ENCODE results near the gene RBP3.

The RBP3 gene

DNA sequence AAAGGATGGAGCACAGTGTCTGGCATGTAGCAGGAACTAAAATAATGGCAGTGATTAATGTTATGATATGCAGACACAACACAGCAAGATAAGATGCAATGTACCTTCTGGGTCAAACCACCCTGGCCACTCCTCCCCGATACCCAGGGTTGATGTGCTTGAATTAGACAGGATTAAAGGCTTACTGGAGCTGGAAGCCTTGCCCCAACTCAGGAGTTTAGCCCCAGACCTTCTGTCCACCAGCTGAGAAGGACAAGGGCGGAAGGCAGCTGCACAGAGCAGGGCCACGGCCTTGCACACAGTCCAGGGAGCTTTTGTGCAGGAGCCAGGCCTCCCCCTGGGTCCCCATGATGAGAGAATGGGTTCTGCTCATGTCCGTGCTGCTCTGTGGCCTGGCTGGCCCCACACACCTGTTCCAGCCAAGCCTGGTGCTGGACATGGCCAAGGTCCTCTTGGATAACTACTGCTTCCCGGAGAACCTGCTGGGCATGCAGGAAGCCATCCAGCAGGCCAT lies at the start of gene RBP3:
TSS of gene RBP3 (plus strand) at position 226 of the 514 bp plus-strand sequence. CDS start at position 348, 122 bp downstream.
- DNase-seq: no peak

DNA sequence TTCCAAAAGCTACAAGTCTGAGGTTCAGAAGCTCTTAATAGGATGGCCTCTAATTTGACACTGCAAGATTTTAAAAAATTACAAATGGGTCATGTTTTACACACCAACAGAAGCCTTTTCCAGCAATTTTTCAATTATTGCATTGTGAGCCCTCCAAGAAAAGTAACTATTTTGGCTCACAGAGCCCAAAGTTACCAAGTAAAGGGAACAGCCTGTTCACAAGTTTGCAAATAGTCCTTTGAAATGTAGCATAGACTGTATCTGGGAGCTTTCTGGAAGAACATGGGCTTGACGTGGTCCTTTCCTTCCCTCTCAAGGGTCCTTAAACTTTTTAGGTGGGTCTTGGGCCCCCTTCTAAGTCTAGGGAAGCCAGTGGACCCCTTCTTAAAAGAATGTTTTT lies 49.4 kb upstream of the RBP3 start:
- no peak for DNase-seq

DNA sequence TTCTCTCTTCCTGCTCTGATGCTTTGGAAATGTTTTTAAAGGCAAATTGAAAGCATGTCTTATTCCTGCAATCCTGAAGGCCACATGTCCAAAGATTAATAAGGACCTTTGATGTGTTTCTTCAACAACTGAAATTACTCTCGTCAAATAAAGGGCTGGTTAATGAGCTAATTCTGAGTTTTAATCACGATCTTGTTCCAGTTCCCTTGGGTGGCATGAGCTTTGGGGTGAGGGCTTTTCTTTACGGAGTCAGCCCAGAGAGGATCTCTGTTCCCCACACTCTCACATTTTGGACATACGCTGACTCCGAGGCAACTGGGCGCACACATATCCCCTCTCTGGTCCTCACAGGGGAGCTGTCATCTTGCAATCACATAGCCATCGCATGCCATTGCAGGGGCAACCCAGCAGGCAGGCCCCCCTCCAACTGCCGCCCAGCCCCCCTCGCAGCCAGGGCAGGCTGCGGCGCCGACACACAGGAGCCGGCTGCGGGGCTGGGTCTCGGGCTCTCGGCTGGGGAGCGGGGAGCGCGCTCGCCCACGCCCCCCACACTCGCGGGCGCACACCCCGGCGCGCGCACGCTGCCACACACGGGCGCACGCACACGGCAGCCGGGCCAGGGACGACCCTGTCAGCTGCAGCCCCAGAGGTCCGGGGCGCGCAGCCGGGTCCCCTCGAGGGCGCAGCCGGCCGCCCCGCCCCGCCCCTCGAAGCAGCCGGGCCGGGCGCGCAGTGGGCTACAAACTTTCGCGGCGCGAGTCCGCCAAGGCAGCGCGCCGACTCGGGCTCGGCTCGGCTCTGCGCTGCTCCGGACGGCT lies 48.3 kb upstream of the RBP3 start, which contains the start of gene GDF10:
TSS of gene GDF10 (plus strand) at position 587 of the 818 bp plus-strand sequence. CDS start 455 bp downstream, outside the sequence.
- no peak for DNase-seq

DNA sequence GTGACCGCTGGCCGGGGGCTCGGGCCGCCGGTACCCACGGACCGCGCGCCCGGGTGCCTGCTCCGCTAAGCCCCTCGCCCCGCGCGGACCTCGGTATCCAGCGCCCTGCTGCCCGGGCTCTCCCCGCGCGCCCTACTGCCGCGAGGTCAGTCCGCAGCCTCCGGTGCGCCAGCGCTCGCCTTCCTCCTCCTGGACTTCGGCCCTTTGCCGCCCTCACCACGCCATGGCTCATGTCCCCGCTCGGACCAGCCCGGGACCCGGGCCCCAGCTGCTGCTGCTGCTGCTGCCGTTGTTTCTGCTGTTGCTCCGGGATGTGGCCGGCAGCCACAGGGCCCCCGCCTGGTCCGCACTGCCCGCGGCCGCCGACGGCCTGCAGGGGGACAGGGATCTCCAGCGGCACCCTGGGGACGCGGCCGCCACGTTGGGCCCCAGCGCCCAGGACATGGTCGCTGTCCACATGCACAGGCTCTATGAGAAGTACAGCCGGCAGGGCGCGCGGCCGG lies 47.7 kb upstream of the RBP3 start:
- DNase-seq: no peak

DNA sequence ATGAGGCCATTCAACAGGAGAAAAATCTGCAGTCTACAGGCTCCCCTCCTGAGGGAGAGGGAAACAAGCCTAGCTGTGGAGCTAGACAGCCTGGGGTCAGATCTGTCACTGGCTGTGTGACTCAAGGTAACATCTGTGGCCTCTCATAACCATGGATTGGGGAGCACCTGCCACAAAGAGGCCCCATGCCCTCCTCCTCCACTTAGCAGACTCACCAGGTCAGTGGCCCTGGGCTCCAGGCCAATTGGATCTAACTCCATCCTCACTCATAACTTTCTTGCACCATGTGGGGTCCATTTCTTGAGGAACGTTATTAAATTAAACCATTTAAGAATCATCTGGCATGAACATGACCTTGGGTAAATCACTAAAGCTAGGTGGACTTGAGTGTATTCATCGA lies 46.3 kb upstream of the RBP3 start:
- DNase-seq: no peak

DNA sequence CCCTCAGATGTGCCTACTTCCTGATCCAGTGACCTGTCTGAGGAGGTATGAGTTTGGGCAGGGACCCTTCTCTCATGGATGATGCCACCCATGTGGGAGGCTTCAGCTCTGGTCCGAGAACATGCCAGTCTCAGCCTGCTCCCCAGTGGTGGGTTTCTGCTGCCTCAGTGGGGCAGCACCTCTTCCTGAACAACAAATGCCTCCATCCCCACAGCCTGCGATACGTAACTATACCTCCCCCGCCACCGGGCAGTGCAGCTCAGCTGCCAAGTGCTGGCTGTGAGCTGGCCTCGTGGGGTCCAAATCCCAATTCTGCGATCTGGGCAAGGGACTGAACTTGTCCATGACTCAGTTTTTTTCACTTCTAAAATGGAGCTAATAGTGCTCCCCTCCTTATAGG lies 45.1 kb upstream of the RBP3 start:
- DNase-seq: no peak

DNA sequence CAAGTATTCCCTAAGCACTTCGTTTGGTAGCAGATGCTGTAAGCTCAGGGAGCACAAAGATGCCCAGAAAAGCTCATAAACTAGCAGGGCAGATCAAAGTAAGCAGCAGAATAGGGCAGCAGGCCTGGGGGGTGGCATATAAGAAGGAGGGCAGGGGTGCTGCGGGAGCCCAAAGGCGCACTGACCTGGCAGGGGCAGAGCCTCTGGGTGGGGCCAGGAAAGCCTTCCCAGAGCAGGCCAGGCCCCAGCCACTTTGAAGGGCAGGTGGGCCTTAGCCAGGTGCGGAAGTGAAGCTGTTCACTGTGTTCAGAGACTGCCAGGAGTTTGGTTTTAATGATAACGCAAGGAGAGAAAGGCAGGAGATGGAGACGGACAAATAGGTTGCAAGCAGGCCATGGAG lies 44.3 kb upstream of the RBP3 start:
- no peak for DNase-seq

DNA sequence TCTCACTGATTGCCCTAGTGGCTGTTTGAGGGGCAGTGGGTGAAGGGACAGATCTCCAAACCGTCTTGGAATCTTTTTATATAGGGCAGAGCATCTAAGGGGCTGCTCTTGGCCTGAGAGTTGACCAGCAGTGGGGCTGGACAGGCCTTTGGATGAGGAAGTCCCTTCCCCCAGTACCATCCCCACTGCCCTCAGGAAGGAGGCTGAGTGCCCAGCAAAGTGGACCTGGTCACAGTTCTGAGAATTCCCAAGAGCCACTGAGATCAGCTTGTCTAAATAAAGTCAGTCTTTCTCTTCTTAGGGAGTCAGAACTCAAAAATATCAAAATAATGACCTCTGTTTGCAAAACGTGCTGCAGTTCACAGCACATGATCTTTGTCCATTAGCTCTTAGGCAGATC lies 42.6 kb upstream of the RBP3 start:
- no peak for DNase-seq

DNA sequence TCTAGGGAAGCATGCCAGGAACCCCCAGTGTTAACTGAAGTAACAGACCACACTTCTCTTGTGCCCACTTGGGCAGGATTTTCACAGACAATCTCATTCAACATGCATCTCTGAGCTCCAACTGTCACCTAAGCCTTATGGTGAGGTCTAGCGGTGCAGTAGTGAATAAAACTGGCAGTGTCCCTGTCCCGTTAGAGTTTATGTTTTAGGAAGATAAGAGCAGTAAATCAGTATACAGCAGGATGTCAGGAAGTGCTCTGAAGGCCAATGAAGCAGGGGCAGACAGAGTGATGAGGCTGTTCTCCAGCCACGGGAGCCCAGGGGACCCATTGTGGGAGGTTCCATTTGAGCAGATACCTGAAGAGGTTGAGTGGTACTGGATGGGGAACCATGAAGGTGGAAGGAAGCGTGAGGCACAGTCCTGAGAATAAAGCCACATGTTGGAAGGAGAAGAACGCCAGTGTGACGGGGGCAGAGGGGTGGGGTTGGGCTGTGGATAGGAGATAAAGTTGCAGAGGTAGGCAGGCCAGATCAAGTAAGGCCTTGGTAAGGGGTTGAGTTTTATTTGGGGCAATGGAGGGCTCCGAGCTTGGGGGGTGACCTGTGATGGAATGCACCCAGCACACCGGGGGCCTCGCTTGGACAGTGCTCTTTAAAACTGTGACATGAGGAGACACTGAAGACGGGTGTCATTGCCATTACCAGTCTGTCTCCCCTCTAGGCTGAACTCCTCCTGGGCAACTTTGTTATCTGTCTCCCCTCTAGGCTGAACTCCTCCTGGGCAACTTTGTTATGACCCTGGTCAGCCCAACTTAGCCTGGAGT lies 41.6 kb upstream of the RBP3 start:
- no peak for DNase-seq

DNA sequence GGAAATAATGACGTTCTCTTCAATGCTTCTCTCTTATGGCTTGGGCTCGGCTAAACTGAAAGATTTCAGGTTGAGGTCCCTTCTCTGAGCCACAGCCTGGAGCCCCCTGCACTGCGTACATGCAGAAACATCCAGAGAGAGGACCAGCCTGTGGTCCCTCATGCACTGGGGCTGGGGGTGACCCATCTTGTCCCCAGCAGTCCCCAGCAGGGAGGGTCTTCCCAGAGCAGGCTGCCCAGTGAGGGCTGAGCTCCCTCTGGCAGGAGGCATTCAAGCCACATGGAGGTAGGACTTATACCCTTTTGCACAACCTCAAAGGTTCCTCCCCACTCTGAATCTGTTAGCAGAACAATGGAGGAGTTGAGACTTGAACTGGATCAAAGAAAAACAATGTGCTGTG lies 40.8 kb upstream of the RBP3 start:
- no peak for DNase-seq

DNA sequence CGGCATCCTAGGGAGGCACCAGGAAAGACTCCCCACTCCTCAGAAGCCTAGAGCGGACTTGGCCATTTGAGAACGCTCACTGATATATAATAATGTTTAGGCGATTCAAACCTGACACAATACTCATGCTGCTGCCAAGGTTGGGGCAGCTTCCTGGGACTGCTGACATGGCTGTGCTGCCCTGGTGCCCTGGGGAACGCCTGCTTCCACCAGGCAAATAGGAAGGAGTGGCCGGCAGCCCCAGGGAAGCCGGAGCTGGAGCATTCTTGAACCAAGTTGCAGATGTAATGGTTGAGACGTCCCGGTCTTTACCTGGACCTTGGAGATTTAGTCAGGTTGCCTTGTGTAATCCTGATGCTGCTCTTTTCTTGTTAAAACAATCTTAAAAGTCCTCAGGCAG lies 39.4 kb upstream of the RBP3 start:
- DNase-seq: no peak

DNA sequence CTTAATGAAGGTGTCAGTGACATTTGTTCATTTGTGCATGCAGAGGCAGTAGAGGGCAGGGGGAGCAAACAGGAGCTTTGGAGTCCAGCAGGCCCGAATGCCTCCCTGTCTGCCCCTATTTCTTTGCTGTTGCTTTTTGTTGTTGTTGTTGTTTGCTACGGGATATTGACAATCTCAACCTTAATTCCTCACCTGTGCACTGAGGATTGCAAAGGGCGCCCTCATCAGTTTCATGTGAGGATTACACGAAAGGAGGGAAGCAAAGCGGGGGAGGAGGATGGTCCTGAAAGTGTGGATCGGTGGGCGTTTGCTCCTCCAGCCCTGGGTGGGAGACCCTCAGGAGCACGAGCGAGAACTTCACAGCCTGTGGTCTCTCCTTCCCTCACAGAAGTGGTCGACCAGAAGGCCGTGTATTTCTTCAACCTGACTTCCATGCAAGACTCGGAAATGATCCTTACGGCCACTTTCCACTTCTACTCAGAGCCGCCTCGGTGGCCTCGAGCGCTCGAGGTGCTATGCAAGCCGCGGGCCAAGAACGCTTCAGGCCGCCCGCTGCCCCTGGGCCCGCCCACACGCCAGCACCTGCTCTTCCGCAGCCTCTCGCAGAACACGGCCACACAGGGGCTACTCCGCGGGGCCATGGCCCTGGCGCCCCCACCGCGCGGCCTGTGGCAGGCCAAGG lies 38.6 kb upstream of the RBP3 start:
- no peak for DNase-seq

DNA sequence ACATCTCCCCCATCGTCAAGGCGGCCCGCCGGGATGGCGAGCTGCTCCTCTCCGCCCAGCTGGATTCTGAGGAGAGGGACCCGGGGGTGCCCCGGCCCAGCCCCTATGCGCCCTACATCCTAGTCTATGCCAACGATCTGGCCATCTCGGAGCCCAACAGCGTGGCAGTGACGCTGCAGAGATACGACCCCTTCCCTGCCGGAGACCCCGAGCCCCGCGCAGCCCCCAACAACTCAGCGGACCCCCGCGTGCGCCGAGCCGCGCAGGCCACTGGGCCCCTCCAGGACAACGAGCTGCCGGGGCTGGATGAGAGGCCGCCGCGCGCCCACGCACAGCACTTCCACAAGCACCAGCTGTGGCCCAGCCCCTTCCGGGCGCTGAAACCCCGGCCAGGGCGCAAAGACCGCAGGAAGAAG lies 38.1 kb upstream of the RBP3 start:
- no peak for DNase-seq

DNA sequence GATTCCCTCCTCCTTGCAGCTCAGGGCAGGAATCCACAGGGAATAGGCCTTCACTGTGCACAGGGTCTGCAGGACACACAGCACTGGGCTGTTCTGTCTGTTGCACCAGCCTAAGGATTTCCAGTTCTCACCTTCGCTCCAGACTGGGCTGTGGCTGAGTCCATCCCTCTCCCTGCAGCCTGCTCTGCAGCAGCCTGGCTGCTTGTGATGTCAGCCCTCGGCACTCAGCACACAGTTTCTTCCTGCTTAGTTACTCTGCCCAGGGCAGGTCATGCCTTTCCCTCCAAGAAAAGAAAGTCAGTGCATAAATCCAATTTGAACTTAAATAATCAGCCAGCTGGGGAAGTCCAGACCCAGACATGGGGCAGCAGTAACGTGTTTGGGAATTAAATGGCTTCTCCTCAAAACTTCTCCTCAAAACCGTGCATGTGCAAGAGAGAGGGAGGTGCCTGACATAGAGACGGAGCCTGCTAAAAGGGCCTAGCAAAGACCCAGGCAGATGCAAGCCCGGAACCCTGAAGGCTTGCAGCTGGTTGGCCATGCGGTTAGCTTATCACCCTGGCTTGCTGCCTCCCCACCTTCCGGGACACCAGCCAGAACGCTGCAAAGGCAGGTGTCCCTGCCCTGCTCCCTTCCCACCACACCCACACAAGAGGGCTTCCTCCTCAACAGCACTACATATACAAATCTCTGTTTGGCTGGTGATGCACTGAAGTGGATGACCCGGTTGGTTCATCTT lies 36.8 kb upstream of the RBP3 start:
- DNase-seq: peak; percentile 40

DNA sequence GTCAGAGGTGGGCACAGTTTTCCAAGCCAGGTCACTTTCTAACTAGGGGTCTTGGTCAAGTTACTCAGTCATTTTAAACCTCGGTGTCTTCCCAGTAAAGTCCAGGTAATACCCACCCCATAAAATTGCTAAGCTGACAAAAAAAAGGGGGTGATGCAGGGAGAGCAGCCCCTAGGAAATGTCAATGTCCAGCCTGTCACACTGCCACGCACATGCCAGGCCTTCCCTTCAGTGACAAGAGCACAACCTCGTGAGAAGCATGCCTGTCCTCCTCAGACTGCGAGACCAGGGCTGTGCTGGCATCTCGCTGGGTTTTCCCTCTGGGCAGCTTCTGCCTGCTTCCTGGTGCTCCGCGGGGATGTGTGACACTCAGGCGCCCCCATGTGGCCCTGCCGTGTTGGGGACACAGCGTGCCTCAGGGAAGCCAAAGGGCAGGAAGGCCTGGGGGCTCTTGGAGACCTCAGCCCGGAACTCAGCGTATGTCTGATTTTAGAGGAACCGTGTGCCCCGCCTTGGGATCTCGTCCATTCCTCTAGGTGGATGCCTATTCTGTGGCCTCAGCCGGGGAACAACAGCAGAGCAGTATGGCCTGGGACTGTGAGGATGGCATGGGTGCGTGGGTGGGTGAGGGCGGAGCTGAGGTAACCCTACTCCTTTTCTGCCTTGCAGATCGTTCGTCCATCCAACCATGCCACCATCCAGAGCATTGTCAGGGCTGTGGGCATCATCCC lies 36.1 kb upstream of the RBP3 start:
- peak; percentile 68 for DNase-seq

DNA sequence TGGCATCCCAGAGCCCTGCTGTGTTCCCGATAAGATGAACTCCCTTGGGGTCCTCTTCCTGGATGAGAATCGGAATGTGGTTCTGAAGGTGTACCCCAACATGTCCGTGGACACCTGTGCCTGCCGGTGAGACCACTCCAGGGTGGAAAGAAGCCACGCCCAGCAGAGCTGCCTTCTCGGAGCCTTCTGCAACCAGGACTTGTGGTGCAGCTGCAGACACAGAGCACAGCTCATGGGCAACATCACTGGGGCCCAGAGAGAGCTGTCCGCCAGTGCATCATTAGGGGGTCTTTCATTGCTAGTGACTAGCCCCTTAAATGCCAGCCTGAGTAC lies 35.5 kb upstream of the RBP3 start:
- DNase-seq: no peak

DNA sequence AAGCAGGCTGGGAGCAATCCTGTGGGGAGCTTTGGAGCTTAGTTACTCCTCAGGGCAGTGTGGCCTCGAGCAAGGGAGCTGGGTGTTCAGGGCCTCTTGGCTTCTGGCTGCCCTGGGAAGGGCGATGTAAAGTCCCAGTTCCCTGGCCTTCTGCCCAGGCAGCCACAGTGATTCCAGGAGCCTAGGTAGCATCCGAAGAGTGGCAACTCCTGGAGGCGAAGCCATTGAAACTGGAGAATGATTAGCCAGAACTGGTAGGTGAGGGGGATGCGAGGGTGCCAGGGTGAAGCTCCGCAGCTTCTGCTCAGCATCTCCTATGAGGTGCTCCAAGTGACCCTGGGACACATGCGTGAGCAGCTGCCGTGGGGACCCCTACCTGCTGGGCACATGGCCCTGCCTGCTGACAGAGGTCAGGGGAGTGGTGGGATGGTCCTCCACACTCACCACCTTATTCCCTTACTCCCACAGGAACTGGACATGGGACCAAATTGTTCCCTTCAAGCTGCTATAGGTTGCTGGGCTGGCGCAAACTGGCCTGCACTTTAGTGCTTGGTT lies 33.7 kb upstream of the RBP3 start:
- no peak for DNase-seq

DNA sequence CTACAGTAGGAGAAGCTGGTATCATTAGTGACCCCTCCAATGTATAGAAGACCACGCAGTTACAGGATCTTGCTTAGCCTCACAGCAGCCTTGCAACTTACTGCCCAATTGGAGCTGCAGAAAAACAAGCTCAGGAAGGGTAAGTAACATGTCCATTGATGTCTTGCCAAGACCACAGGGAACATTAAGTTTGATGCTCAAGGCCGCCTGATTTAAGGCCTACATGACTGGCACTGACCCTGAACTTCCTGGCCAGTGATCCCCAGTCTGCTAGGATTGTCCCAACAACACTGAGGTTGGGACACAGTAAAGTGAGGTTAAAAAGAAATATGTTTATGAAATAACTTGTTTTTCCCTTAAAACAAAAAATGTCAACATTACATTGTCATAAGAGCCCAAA lies 32.7 kb upstream of the RBP3 start:
- no peak for DNase-seq

DNA sequence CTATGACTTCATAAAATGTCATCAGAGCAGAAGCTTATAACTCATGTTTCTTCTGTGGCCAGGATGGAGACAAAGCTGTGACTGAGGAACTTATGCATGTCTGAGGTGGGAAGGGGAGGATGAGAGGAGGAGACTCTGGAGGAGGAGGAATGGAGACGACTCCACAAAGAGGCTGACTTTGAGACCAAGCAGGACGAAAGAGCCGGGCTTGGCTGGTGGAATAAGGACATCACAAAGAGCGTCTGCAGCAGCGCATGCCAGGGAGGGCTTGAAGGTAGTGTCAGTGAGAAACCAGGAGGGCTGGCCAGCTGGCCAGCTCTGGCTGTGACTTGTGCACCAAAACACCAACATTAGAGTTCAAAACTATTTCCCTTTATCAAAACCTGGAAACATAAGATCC lies 32.0 kb upstream of the RBP3 start:
- no peak for DNase-seq

DNA sequence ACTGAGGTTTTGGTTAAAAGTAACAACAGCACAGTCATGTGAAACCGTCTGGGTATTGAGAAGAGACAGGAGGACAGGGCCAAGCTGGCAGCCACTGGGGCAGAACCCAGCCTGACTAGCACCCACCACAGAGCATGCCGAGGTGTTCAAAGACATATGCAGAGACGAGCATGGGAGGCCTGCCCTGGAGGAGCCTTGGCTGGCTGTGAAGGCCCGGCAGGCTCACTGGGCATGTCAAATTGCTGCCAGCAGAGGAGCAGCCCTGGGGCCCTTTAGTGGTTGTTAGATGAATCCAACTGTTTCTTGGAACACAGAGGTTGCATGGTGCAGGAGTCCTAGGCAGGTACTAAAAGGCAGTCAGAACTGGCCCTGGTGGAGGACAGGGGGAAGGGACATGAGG lies 30.9 kb upstream of the RBP3 start:
- DNase-seq: no peak

DNA sequence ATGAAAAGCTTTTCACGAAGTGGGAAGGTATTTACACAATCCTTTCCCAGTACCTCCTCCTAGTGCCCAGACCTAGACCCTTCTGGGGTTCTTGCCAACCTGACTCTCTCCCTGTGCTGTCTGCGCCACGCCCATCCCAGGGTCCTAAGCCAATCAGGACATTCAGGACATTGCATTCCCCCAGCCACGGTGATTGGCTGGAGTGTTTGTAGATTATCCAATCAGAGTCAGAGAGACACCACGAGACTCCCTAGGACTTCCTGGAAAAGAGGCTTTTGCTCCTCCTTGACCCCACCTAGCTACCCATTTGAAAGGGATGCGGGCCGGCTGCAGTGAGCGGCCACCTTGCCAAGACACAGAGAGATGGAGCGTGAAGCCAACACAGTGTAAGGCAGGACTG lies 29.5 kb upstream of the RBP3 start:
- no peak for DNase-seq

DNA sequence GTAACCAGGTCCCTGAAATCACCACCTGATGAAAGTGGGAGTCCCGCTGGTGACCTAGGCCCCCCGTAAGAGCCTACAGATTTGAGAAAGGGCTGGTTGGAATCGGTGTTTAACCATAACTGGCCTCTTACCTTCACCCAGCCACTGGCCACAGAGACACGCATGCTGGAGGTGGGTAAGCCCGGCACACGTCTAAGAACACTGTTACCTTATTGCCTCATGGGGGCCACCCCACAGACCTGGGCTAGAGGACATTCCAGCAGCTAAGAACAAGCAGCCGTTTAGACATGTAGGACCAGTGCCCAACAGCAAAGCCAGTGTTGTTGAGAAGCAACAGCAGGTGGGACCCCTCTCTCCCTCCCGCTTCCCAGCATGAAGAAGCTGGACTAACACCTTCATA lies 28.4 kb upstream of the RBP3 start:
- no peak for DNase-seq

All from NCI-H345 (cell line).